GM12878 (cell line): ENCODE data around the gene NRG2. TPM values are rescaled to one million over a fixed set of nuclear protein-coding genes. Genes with fewer than 3 reads are reported as not detected.

Source experiments
- ATAC-seq: fragments of 200-7000 bp; cut with Tn5 transposase; 3 replicates; pipeline ENCODE4 v1.9.1; 2020; ENCODE audit warnings: mild to moderate bottlenecking, moderate library complexity
- BruUV-seq: library from RNA; stranded (reverse); fragments of 400-500 nt; replicated peaks from 2 replicates; lab custom pipeline; 2021; lab: Mats Ljungman, UMichigan
- CTCF ChIA-PET: fragments of 300-600 bp; sonication (Branson Sonifier 250); formaldehyde crosslinking; extraction: SDS; loops from one replicate; lab custom pipeline; 2021; ENCODE audit warnings: inconsistent platforms; lab: Yijun Ruan, JAX
- POLR2A ChIA-PET: fragments of 350-600 bp; formaldehyde crosslinking; extraction: SDS; loops from one replicate; lab custom pipeline; 2021; ENCODE audit warnings: inconsistent platforms; lab: Charles Lee
- RAD21 ChIA-PET: fragments of 300-600 bp; sonication (Branson Sonifier 250); formaldehyde crosslinking; loops from one replicate; lab custom pipeline; 2023; ENCODE audit warnings: antibody characterized with exemption; ENCODE audit not compliant: unreplicated experiment; lab: Charles Lee
- SMC1A ChIA-PET: fragments of 300-600 bp; sonication (Branson Sonifier 250); formaldehyde crosslinking; loops from one replicate; lab custom pipeline; 2023; ENCODE audit not compliant: unreplicated experiment, uncharacterized antibody; lab: Charles Lee
- DNase-seq: peaks from one replicate; pipeline ENCODE4 v3.0.0-alpha.2; 2011; ENCODE audit warnings: low read depth, low spot score
- FAIRE-seq: peaks from 3 replicates; lab custom pipeline; 2011; peaks lifted over from hg19 to GRCh38; lab: Jason Lieb, UNC
- H2AFZ ChIP-seq: 2 replicates; pipeline ENCODE4 v1.6.0; 2011; ENCODE audit warnings: low read depth, low read length, control low read depth; ENCODE audit not compliant: control insufficient read depth
- H3K27ac ChIP-seq: 2 replicates; pipeline ENCODE4 v1.5.1; 2011; ENCODE audit warnings: control low read depth; ENCODE audit not compliant: control insufficient read depth, insufficient read depth
- H3K27me3 ChIP-seq, 2 experiments: replicated peaks in 1 of 2; 2 replicates each; pipeline versions ENCODE4 v1.6.0 to v1.6.1; 2011; ENCODE audit warnings: low read length in 1 of 2; ENCODE audit not compliant: control insufficient read depth in 2 of 2, insufficient read depth in 2 of 2
- H3K36me3 ChIP-seq, 2 experiments: 2 replicates each; pipeline ENCODE4 v1.5.1; 2011; ENCODE audit warnings: low read length in 1 of 2; ENCODE audit not compliant: control insufficient read depth in 2 of 2, insufficient read depth in 2 of 2
- H3K4me1 ChIP-seq: 2 replicates; pipeline ENCODE4 v1.6.1; 2011; ENCODE audit warnings: mild to moderate bottlenecking, low read length, moderate library complexity, mixed read lengths; ENCODE audit not compliant: control insufficient read depth, insufficient read depth
- H3K4me2 ChIP-seq: 2 replicates; pipeline ENCODE4 v1.6.0; 2011; ENCODE audit warnings: control low read depth; ENCODE audit not compliant: control insufficient read depth, insufficient read depth
- H3K4me3 ChIP-seq: fragments of 200-600 bp; sonication (generic); 2 replicates; pipeline ENCODE4 v1.5.1; 2016
- H3K79me2 ChIP-seq: 2 replicates; pipeline ENCODE4 v1.6.0; 2011; ENCODE audit warnings: low read length; ENCODE audit not compliant: control insufficient read depth, insufficient read depth
- H3K9ac ChIP-seq: 2 replicates; pipeline ENCODE4 v1.8.0; 2011; ENCODE audit warnings: low read length, control low read depth, mixed read lengths; ENCODE audit not compliant: control insufficient read depth, insufficient read depth
- H3K9me3 ChIP-seq: replicated peaks from 3 replicates; pipeline ENCODE4 v1.5.1; 2011; ENCODE audit warnings: mild to moderate bottlenecking, low read length; ENCODE audit not compliant: control insufficient read depth, insufficient read depth
- H4K20me1 ChIP-seq: 2 replicates; pipeline ENCODE4 v1.6.0; 2011; ENCODE audit not compliant: control insufficient read depth, insufficient read depth
- CEBPB ChIP-seq, 2 experiments: fragments of 150-350 bp in 1 of 2; IDR thresholded peaks; 2 replicates each; pipeline ENCODE4 v1.6.1; 2012 to 2014; ENCODE audit warnings: low read depth in 2 of 2, low read length in 2 of 2, borderline replicate concordance in 1 of 2, inconsistent platforms in 1 of 2
- CREM ChIP-seq: IDR thresholded peaks from 2 replicates; pipeline ENCODE4 v1.6.1; 2014; ENCODE audit warnings: antibody characterized with exemption, low read depth
- EP300 ChIP-seq, 2 experiments: fragments of 150-350 bp in 1 of 2; IDR thresholded peaks; 2 replicates each; pipeline ENCODE4 v1.6.1; 2011 to 2012; ENCODE audit warnings: low read depth in 2 of 2, low read length in 2 of 2, borderline replicate concordance in 1 of 2, improper control_type of control experiment in 1 of 2, inconsistent platforms in 1 of 2; ENCODE audit not compliant: control insufficient read depth in 1 of 2
- EZH2 ChIP-seq: IDR thresholded peaks from 2 replicates; pipeline ENCODE4 v1.6.1; 2012; ENCODE audit warnings: low read depth, mild to moderate bottlenecking, control low read depth, inconsistent platforms, low read length, borderline replicate concordance; ENCODE audit not compliant: control insufficient read depth
- IRF4 ChIP-seq: IDR thresholded peaks from 2 replicates; pipeline ENCODE4 v1.6.1; 2011; ENCODE audit warnings: low read depth, low read length
- PML ChIP-seq: IDR thresholded peaks from 2 replicates; pipeline ENCODE4 v1.6.1; 2012; ENCODE audit warnings: low read length, inconsistent platforms
- RAD51 ChIP-seq: fragments of 450-650 bp; IDR thresholded peaks from 2 replicates; pipeline ENCODE4 v1.6.1; 2016; ENCODE audit warnings: moderate library complexity, mild to moderate bottlenecking, inconsistent platforms
- STAT3 ChIP-seq: IDR thresholded peaks from 2 replicates; pipeline ENCODE4 v1.6.1; 2011; ENCODE audit warnings: low read depth, low read length, improper control_type of control experiment
- TARDBP ChIP-seq: IDR thresholded peaks from 2 replicates; pipeline ENCODE4 v1.6.1; 2016; ENCODE audit warnings: borderline replicate concordance
- ZNF24 ChIP-seq: fragments of 450-650 bp; IDR thresholded peaks from 2 replicates; pipeline ENCODE4 v1.6.1; 2017; ENCODE audit warnings: antibody characterized with exemption, mild to moderate bottlenecking
- WGBS: methylation state at CpG from one replicate; pipeline ENCODE4 v1.1.6; 2016; ENCODE audit warnings: low lambda C conversion rate; ENCODE audit not compliant: insufficient replicate concordance, insufficient coverage; ENCODE audit errors: missing lambda C conversion rate; 5-methylcytosine and 5-hydroxymethylcytosine counted together
- in situ Hi-C: fragments of 300-500 bp; cut with MboI; formaldehyde crosslinking; loops from 9 replicates; pipeline ENCODE4 v1.14.3; 2018; ENCODE audit warnings: mixed read lengths
- intact Hi-C: fragments of 100-400 bp; cut with micrococcal nuclease; formaldehyde crosslinking; loops from one replicate; pipeline ENCODE4 v1.14.2; 2022; ENCODE audit not compliant: unreplicated experiment
- polyA plus RNA-seq, 11 experiments: library from polyadenylated mRNA; depleted of rRNA in 4 of 11; unstranded in 6 of 11; stranded (reverse) in 5 of 11; fragments of >200 nt; fragmentation: Nextera tagmentation in 4 of 11; fragmentation: Illumina TruSeq in 1 of 11; extraction: Ambion mirVana in 4 of 11; extraction: Trizol in 1 of 11; gene quantifications; 1 replicate in 1 of 11; 2 replicates in 10 of 11; pipeline versions ENCODE4 v1.2.1 to v1.2.3, GENCODE V29; 2011 to 2016; ENCODE audit warnings: inconsistent platforms in 2 of 11, missing spikeins in 2 of 11, low read depth in 1 of 11
- total RNA-seq, 4 experiments: library from RNA; depleted of rRNA in 3 of 4; stranded (reverse); fragments of >200 nt in 3 of 4; fragmentation: Illumina TruSeq in 1 of 4; extraction: Trizol in 1 of 4; gene quantifications; 2 replicates each; pipeline versions ENCODE4 v1.2.1 to v1.2.3, GENCODE V29; 2013 to 2021
- TF ChIP-seq, protein P1 (sequence below): IDR thresholded peaks from 2 replicates; pipeline ENCODE4 v1.6.1; 2011; ENCODE audit warnings: mild to moderate bottlenecking, low read depth, low read length, moderate library complexity; ENCODE audit not compliant: insufficient replicate concordance
- TF ChIP-seq, protein P2 (sequence below): fragments of 150-350 bp; IDR thresholded peaks from 2 replicates; pipeline ENCODE4 v1.6.1; 2014; ENCODE audit warnings: mild to moderate bottlenecking, low read depth, low read length

Gene NRG2
- total and polyA plus RNA-seq, 10 of the 15 experiments (the other 5 are each of a cell fraction or from before 2014, with no cell fraction given): 0.10 to 21.7 (median 9.6) TPM

DNA sequence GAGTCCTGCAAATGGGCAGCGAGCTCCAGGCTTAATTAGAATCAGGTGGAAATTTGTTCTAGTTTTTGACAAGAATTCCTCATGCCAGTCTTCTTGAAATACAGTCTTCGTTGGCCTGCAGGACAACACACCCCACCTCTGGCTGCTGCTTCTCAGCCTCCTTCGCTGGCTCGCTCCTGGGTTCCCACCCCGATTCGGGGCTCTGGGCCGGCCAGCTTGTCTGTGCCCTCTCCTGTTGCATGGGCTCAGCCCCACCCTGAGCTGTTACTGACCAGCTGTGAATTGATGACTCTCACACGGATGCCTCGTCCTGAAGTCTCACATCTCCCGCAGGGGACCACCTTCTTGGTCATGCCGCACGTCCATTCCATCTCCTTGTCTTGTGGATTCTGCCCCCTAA is 226.5 kb downstream of the NRG2 start (continued):
- TF ChIP-seq, protein P1, sequence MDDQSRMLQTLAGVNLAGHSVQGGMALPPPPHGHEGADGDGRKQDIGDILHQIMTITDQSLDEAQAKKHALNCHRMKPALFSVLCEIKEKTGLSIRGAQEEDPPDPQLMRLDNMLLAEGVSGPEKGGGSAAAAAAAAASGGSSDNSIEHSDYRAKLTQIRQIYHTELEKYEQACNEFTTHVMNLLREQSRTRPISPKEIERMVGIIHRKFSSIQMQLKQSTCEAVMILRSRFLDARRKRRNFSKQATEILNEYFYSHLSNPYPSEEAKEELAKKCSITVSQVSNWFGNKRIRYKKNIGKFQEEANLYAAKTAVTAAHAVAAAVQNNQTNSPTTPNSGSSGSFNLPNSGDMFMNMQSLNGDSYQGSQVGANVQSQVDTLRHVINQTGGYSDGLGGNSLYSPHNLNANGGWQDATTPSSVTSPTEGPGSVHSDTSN: no peak
- TF ChIP-seq RAD51 (no peak), CEBPB (IDR thresholded peaks at IDR 0.05; ENCODE audit: borderline replicate concordance in 1 of 2, low read depth in 2 of 2, low read length in 2 of 2) (no peak), TARDBP (no peak), STAT3 (no peak), CREM (no peak), EP300 (IDR thresholded peaks at IDR 0.05; ENCODE audit: borderline replicate concordance in 1 of 2, control insufficient read depth in 1 of 2, low read depth in 2 of 2, low read length in 2 of 2) (no peak), ZNF24 (no peak)
- TF ChIP-seq, protein P2, sequence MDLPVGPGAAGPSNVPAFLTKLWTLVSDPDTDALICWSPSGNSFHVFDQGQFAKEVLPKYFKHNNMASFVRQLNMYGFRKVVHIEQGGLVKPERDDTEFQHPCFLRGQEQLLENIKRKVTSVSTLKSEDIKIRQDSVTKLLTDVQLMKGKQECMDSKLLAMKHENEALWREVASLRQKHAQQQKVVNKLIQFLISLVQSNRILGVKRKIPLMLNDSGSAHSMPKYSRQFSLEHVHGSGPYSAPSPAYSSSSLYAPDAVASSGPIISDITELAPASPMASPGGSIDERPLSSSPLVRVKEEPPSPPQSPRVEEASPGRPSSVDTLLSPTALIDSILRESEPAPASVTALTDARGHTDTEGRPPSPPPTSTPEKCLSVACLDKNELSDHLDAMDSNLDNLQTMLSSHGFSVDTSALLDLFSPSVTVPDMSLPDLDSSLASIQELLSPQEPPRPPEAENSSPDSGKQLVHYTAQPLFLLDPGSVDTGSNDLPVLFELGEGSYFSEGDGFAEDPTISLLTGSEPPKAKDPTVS: no peak

DNA sequence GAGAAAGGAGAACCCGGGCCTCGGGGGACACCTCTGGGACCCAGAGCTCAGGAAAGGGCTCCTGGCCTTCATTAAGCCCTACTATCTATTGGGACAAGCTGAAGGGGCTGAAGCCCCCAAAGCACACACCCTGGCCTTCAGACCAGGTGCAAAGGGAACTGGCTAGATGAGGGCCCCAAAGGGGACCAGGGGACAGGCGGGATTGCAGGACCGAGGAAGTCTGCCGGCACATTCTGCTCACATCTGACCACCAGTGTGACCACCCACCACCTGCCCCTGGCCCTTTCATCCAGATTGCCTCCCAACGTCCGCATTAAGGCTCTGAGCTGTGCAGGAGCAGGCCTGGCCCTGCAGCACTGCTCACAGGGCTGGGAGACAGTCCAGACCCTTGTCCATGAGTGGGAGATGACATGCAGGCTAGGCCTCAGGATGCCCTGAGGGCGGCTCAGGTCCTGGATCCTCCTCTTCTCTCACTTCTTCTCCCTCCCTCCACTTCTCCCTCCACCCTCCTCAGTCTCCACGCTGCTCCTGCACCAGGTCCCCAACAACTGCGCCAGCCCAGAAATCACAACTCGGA is 228.3 kb downstream of the NRG2 start:
- POLR2A ChIA-PET: interaction anchor here (0.8 kb wide), 1 partner anchor 111 kb away, joined by 4 read pairs; no protein-coding TSS in a partner anchor
- WGBS: 34% methylated on average over 11 of the region's 11 CpGs
- BruUV-seq: no TSS peak

More for the DNA sequence above, 228.3 kb downstream of the NRG2 start:
- CTCF ChIA-PET: interaction anchor here (2.5 kb wide), 1 partner anchor 28 kb away, joined by 8 read pairs; no protein-coding TSS in a partner anchor
- no peak for ATAC-seq
- peaks cover 2 to 4% of the 10 kb centered on the region in 2 experiments; a peak in 2 of 4 replicates for H3K27me3 ChIP-seq
- no peaks in the 10 kb centered on the region for H3K36me3 ChIP-seq
- H3K79me2 ChIP-seq: no peaks in the 10 kb centered on the region
- no peak overlapping the region for H3K27ac ChIP-seq
- FAIRE-seq: no peak
- no peak for TF ChIP-seq EZH2
- no peak for TF ChIP-seq PML
- no peak for TF ChIP-seq IRF4
- no peaks in the 10 kb centered on the region for H4K20me1 ChIP-seq
- in situ Hi-C loops: no loop called here
- H2AFZ ChIP-seq: no peak overlapping the region
- no peak overlapping the region for H3K4me3 ChIP-seq
- no peak for DNase-seq
- RAD21 ChIA-PET: no interaction called here
- no peaks in the 10 kb centered on the region; the same call in 2 of the 3 replicates for H3K9me3 ChIP-seq
- no peak overlapping the region for H3K9ac ChIP-seq
- SMC1A ChIA-PET: no interaction called here
- H3K4me1 ChIP-seq: no peaks in the 10 kb centered on the region
- intact Hi-C loops: no loop called here
- no peak overlapping the region for H3K4me2 ChIP-seq
